NCI-H187 treated with DMSO at 0.1 percent for 48 hours (cell line): ENCODE data around the gene PSMA8.
"Not testable (repeated sequence)": the region's sequence is repeated elsewhere in the genome, so short reads cannot be mapped to it uniquely, and the experiment has no call there.

Source experiments
- DNase-seq: peaks from one replicate; lab custom pipeline; 2025; lab: John Stamatoyannopoulos, UW

The PSMA8 gene

DNA sequence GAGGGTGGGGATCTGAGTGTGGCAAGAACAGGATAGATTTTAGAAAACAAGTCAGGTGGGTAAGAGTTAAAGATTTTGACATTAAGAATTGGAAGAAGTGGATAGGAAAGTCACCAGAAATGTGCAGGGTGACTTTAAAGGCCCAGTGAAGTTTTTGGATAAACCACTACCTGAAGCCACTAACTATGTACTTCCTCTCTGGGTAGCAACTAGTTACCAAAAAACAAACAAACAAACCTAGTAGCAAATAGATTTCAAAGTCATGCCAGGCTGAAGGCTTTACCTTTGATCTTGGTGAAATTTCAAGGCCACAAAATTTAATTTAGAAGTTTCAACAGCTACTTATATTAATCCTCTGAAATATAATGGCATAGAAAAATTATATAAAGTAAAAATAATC lies 42.5 kb downstream of the PSMA8 start:
- no peak for DNase-seq

DNA sequence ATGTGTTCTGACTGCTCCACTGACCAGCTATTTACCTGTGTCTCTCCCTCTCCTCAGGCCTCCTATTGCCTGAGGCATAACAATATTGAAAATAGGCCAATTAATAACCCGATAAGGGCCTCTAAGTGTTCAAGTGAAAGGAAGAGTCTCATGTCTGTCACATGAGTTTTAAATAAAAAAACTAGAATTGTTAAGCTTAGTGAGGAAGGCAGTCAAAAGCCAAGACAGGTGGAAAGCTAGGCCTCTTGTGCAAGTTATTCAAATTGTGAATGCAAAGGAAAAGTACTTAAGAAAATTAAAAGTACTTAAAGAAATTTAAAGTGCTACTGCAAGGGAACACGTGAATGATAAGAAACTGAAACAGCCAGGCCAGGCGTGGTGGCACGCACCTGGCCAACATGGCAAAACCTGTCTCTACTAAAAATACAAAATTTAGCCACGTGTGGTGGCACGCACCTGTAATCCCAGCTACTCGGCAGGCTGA lies 47.7 kb downstream of the PSMA8 start:
- DNase-seq: no peak

DNA sequence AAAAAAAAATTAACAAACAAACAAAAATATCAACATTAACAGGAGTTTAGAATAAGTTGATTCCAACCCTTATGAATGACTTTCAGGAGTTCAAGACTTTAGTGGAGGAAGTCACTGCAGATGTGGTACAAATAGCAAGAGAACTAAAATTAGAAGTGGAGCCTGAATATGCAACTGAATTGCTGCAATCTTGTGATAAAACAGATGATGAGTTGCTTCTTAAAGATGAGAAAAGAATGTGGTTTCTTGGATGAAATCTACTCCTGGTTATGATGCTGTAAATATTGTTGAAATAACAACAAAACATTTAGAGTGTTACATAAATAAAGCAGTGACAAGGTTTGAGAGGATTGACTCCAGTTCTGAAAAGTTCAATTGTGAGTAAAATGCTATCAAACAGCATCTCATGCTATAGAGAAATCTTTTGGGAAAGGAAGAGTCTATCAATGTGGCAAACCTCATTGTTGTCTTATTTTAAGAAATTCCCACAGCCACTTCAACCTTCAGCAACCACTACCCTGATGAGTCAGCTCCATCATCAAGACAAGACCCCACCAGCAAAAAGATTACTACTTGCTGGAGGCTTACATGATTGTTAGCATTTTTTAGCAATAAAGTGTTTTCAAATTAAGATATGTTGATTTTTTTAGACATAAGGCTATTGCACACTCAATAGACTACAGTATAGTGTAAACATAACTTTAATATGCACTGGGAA lies 49.9 kb downstream of the PSMA8 start:
- no peak for DNase-seq

DNA sequence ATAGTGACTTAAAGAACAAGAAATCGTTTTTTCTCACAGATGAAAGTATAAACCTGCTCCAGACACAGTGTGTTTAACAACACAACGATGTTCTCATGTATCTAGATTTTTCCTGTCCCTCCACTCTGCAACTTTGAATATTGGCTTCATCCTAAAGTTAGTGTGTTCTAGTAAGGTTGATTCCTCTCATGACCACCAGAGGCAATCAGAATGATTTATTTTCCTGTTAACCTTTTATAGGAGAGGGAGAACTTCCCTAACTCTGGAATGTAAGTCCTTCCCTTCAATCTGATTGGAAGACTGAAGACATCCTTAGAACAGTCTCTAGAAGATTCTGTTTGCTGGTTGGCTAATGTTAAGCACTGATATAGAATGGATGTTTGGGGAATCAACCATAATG lies 51.6 kb downstream of the PSMA8 start:
- DNase-seq: no peak

DNA sequence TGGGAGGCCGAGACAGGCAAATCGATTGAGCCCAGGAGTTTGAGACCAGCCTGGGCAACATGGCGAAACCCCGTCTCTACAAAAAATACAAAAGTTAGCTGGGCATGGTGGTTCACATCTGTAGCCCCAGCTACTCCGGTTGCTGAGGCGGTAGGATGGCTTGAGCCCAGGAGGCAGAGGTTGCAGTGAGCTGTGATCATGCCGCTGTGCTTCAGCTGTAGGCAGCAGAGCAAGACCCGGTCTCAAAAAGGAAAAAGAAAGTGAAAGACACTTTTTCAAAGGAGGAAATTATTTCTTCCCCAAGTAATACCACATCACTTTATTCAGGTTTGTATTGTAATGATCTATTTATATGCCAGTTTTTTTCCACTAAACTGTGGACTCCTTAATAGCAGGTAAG lies 56.8 kb downstream of the PSMA8 start:
- no peak for DNase-seq

DNA sequence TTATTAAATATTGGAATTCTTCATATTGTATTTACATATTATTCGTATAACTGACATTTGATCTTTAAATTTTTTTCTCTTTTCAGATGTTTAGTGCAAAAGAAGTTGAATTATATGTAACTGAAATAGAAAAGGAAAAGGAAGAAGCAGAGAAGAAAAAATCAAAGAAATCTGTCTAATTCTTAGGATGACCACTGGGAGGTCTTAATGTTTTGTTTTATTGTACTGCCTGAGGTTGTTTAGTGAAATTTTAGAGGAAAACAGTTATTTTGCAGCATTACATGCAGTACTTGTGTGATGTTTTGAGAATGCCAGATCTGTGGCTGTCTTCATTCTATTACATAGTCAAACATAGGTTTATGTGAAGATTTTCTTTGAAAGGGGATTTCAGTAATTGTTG lies 58.6 kb downstream of the PSMA8 start:
- no peak for DNase-seq

DNA sequence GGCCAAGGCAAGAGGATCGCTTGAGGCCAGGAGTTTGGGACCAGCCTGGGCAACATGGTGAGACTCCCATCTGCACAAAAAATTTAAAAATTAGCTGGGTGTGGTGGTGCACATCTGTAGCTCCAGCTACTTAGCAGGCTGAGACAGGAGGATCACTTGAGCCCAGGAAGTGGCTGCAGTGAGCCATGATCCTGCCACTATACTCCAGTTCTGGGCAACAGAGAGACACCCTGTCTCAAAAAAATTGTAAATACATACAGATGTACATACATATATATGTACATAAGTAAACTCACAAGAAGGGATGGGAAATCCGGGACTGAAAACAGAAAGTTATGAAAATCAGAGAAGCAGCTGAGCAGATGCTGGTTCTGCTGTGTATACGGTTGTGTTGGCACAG lies 62.9 kb downstream of the PSMA8 start:
- DNase-seq: no peak

DNA sequence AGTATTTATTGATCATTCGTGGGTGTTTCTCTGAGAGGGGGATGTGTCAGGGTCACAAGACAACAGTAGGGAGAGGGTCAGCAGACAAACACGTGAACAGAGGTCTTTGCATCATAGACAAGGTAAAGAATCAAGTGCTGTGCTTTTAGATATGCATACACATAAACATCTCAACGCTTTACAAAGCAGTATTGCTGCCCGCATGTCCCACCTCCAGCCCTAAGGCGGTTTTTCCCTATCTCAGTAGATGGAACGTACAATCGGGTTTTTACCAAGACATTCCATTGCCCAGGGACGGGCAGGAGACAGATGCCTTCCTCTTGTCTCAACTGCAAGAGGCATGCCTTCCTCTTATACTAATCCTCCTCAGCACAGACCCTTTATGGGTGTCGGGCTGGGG lies 68.3 kb downstream of the PSMA8 start:
- DNase-seq: not testable (repeated sequence)

DNA sequence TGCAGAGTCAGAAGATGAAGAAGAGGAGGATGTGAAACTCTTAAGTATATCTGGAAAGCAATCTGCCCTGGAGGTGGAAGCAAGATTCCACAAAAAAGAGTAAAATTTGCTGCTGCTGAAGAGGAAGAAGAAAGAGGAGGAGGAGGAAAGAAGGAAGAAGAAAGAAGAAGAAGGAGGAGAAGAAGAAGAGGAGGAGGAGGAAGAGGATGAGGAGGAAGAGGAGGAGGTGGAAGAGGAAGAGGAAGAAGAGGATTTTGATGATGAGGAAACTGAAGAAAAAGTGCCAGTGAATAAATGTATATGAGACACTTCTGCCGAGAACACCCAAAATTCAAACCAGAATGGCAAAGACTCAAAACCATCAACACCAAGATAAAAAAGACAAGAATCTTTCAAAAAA lies 71.6 kb downstream of the PSMA8 start:
- DNase-seq: no peak

DNA sequence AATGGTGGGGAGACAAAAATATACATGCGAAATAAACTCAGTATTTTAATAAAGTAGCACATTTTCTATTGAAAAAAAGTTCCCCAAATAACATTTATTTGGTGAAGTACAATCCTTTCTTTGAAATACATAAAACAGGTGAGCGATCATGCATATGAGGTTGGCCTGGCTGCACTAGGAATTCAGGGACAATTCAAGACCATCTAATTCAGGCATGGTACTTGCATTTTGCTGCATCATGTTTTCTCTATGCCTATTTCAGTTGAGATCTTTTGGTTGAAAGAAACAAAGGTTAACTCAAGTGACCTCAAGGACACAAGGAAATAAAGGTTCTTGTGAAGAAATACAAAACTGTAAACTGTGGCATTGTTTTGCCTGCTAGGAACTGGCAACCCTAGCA lies 72.8 kb downstream of the PSMA8 start:
- DNase-seq: no peak

DNA sequence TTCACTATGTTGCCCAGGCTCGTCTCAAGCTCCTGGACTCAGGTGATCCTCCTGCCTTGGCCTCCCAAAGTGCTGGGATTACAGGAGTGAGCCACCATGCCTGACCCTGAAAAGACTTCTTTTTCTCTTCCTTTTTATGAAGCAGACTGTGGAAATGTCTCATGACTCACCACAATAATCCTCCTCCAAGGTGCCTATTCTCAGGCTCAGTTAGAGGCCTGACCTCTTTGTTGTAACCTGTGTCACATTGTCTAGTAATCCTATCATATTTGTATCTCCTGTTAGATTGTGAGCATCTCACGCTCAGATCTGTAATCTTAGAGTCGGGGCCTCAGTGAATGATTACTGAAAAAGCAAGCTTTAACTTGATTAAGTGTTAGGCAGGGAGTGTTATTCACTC lies 74.3 kb downstream of the PSMA8 start:
- no peak for DNase-seq

DNA sequence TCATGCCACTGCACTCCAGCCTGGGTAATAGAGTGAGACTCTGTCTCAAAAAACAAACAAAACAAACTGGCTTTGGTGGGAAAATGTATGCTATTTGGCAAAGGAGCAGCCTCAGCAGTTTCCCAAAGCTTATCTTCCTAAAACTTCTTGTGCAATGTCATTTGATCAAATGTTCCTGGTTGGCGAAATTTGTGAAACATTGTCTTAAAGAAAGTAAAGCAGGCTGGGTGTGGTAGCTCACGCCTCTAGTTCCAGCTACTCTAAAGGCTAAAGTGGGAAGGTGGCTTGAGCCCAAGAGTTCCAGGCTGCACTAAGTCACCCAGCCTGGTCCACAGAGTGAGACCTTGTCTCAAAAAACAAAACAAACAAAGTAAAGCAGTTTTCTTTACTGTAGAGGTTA lies 75.3 kb downstream of the PSMA8 start:
- DNase-seq: no peak

DNA sequence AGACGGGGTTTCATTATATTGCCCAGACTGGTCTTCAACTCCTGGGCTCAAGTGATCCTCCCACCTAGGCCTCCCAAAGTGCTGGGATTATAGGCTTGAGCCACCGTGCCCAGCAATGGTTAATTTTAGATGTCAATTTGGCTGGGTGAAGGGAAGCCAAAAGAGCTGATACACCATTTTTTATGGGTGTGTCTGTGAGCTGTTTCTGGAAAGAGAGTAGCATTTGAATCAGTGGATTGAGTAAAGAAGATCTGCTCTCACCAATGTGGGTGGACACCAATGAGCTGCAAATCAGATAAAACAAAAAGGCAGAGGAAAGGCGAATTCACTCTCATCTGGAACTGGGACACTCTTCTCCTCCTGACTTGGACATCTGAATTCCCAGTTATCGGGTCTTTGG lies 76.5 kb downstream of the PSMA8 start:
- DNase-seq: no peak

DNA sequence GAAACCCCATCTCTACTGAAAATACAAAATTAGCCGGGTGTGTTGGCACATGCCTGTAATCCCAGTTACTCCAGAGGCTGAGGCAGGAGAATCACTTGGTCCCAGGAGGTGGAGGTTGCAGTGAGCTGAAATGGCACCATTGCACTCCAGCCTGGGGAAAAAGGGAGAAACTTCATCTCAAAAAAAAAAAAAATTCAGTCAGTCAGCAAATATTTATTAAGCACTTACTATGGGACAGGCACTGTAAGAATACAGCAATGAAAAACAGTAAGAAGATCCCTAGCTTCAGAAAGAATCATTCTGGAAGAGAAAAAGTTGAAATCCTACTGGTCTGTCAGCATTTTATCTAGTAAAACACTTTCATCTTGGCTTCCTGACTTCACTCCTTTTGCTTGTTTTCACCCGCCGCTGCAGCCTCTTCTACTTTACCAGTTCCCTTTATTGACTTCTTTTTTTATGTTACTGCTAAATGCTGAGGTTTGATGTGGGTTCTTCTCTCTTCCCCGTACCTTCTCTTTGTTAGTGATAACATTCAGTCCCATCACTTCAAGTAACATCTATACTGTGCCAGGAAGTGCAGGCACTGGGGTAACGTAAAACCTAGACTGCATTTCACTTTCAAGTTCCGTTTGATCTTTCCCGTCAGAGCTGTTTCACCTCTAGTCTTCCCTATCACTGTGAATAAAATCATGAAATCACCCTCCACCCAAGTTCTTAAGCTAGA lies 81.7 kb downstream of the PSMA8 start:
- no peak for DNase-seq

DNA sequence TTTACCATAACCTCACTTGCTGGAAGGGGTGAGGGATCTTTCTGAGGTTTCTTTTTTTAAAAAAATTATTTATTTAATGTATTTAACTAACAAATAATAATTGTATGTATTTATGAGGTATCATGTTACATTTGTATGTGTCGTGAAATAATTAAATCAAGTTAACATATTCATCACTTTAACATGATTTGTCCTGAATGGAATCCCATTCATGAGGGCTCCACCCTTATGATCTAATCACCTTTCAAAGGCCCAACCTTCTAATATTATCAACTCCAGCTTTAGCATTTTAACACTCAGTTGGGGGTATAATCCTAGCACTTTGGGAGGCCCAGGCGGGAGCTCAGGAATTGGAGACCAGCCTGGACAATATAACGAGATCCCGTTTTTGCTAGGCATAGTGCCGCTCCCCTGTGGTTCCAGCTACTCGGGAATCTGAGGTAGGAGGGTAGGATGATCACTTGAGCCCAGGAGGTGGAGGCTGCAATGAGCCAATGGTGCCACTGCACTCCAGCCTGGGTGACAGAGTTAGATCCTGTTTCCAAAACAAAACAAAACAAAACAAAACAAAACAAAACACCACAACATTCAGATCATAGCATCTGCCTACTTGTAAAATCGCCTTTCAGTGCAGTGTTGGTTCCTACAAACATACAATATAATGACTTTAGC lies 91.5 kb downstream of the PSMA8 start:
- no peak for DNase-seq

DNA sequence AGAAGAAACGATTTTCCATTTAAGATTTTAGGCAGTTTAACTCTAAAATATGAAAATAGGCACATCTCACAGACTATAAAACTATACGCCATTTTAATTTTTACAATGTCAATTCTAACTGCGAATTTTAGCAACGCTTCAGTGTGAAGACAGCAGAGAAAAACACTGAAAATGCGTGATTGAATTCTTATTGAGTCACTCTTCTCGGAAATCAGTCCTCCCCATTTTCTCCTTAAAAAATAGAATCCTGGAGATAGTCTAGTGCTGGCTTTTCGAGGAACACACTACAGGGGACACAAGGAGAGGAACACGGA lies 92.2 kb downstream of the PSMA8 start:
- DNase-seq: no peak

DNA sequence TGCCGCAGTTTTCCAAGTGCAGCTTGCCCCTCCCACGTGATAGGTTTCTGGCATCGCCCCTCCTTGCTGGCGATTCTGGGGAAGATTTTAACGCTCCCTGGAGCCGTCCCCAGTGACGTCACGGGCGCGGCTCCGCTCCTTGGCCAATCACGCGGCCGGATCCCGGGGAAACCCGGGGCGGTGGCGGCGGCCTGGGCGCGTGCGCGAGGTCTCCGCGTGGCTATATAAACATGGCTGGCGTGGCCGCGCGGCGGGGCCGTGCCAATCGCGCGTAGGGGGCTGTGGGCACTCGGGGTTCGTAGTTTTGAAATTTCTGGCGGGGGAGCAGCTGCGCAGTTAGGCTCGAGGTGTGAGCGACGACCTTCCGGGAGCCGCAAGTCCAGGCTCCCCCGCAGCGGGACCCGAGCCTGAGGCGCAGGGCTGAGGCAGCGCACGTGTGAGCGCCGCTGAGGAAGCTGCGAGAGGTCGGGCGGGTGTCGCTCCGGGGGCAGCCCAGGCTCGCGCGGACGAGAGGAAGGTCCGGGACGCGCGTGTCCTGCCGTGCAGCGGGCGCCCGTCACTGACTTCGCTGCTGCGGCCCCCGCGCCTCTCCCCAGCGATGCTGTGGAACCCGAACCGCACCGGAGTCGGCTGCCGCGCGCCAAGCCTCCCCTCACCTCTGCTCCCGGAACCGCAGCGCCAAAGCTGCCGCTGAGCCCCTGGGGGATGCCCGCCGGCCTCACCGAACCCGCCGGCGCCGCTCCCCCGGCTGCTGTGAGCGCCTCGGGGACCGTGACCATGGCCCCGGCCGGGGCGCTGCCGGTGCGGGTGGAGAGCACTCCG lies 92.8 kb downstream of the PSMA8 start, which contains the start of gene TAF4B:
Gene TAF4B (plus strand): TSS at position 217 of the 822 bp plus-strand sequence. CDS start 489 bp downstream, at position 706.
- DNase-seq: peak; percentile 63

DNA sequence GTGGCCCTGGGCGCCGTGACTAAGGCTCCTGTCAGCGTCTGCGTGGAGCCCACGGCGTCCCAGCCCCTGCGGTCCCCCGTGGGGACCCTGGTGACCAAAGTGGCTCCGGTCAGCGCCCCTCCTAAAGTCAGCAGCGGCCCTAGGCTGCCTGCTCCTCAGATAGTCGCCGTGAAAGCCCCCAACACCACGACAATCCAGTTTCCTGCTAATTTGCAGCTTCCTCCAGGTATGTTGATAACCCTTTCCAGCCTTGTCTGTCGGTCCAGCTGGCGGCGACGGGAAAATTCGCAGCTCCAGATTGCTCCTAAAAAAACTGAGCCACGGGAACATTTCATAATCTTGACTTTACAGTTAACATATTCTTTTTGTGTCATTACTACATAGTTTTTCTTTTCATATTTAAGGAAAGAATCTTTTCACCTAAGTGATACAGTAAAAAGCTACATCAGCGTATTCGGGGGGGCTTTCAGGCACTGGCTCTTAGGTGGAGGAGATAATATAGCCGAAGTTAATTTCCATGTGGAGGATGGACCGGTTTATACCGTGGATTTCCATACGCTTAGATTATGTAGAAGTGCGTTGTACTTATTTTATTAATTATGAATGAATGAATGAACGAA lies 93.5 kb downstream of the PSMA8 start:
- DNase-seq: no peak

DNA sequence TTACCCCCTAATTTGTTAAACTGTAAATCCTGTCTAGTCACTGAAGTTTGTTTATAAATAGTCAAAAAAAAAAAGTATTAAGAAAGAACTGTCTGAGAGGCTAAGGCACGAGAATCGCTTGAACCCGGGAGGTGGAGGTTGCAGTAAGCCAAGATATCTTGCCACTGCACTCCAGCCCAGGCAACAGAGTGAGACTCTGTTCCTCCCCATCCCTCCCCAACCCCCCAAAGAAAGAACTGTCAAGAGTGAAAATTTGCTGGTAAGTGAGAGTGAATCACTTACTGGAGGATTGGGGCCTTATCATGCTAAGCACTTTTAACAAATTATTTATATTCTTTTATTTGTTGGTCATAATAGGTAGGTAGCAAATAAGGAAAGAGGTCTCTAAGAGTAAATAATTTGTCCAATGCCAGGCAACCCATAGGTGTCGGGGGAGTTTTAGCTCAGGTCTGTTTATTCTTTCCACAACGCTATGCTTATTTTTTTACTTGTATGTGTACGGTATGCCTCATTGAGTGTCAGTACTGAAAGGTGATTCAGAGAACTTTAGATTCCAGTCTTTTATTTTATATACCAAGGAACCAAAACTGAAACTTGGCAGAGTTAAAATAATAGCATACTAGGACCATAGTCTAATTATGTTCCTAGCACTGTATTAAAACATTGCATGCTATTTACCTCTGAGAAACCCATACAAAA lies 95.0 kb downstream of the PSMA8 start:
- no peak for DNase-seq

DNA sequence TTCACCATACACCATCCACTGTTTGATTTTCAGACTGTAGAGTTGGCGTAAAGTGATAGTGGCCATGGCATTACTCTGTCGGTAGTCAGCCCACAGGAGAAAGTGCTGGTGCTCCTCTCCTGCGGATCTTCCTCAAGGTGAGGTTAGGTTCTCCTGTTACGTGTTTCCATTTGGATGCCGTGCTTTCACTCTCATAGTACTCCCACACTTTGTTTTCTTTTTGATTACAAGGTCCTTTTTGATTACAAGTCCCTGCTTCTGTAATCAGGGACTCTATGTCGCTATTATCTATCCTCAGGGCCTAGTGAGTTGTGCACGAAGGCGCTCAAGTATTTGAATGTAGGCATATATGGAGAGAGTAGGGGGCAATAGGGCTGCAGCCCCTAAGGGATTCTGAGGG lies 96.8 kb downstream of the PSMA8 start:
- no peak for DNase-seq

DNA sequence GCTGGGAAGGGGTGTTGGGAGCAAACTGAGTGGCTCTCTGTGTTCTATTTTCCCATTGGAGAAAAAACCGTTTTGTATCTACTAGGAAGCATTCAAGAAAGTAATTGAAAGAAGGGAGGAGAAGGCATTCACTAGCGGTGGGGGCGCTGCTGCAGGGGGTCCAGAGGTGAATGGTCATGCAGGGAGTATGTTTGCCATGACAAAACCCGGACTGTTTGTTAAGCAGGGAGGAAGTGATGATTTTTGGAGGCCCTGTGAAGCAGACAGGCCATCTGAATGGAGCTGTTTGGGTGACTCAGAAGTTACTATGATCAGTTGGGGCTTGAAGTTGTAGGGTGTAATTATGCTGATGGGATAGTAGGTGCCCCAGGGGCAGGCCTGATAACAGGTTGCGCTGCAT lies 99.5 kb downstream of the PSMA8 start:
- DNase-seq: no peak
